Frontal cortex (tissue), 4 donors: ENCODE measurements around the gene GEMIN2. TPM values are rescaled to one million over a fixed set of nuclear protein-coding genes. Genes with fewer than 3 reads are reported as not detected.
"Not testable (repeated sequence)": the region's sequence is repeated elsewhere in the genome, so short reads cannot be mapped to it uniquely, and the experiment has no call there.

Experiments
- DNase-seq, 2 donors: peaks; one replicate each; pipeline ENCODE4 v3.0.0; 2012; ENCODE audit warnings: low spot score in 2 of 2
- FAIRE-seq: peaks from 2 replicates; lab custom pipeline; 2012; peaks lifted over from hg19 to GRCh38; lab: Jason Lieb, UNC
- total RNA-seq: library from RNA; depleted of rRNA; stranded (reverse); fragments of >200 nt; gene quantifications from one replicate; pipeline ENCODE4 v1.2.3, GENCODE V29; 2014
- donor health status: control.
- donor health status: control.
- donor health status: control.

Gene GEMIN2, protein sequence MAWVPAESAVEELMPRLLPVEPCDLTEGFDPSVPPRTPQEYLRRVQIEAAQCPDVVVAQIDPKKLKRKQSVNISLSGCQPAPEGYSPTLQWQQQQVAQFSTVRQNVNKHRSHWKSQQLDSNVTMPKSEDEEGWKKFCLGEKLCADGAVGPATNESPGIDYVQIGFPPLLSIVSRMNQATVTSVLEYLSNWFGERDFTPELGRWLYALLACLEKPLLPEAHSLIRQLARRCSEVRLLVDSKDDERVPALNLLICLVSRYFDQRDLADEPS
- total RNA-seq = 62.0 TPM

DNA sequence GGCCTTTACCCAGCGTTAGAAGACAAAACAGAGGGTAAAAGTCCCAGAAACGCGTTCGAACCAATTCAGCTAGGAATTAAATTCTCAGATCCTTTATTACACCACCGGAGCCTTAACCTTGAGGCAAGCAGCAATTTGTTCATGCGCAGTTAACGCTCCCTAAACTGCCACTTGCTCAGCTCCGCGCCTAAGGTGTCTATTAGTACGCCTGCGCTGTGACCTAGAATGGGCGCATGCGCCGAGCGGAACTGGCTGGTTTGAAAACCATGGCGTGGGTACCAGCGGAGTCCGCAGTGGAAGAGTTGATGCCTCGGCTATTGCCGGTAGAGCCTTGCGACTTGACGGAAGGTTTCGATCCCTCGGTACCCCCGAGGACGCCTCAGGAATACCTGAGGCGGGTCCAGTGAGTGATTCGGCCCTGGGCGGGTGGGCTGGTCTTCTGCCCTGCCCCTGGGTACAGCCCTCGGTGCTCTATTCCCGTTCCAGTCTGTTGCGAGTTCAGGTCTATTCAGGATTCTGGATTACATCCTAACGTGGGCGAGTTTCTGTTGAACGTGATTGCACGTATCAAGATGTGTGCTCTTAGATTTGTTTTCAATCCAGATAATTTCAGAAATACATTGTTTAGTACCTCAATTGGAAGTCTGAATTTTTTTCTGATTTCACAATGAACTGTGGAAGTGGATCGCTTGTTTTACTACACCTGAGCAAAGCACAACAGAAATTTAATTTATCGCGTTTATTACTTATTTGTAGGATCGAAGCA, at the start of gene GEMIN2:
GEMIN2 (plus strand) TSS at position 251 of the 766 bp plus-strand sequence; CDS start at position 267, 16 bp downstream.
- FAIRE-seq (no peak), DNase-seq (peak; percentile 75 to 82)

DNA sequence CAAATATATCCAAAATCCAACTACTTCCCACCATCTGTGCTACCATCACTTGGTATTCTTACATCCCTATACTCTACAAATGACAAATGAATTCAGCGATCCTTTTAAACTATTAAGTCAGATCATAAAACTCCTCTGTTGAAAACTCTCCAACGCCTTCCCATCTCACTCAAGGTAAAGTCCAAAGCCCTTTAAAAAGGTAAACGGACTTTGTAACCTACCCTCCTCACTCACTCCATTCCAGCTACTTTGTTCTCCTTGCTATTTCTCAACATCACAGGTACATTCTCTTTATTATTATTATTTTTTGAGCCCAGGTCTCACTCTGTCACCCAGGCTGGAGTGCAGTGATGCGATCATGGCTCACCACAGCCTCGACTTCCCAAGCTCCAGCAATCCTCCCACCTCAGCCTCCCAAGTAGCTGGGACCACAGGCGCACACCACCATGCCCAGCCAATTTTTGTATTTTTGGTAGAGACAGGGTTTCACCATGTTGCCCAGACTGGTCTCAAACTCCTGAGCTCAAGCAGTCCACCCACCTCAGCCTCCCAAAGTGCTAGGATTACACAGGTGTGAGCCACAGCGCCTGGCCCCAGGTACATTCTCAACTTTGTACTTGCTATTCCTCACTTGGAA, 44.8 kb upstream of the GEMIN2 start:
- not testable (repeated sequence) for DNase-seq, FAIRE-seq

DNA sequence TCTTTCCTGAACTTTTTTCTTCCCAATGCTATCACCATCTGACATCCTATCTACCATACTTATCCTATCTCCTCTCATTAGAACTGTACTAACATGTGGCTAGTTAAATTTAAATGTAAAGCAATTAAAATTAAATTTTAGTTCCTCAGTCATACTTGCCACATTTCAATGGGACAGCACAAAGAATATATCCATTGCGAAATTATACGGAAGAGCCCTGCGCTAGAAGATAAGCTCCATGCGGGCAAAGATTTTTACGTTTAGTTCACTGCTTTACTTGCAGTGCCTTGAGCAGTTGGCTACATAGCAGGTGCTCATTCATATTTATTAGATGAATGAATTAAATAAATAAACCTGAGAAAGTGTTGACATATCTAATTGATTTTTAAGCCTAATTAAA, 44.2 kb upstream of the GEMIN2 start:
- FAIRE-seq (no peak), DNase-seq (no peak)

DNA sequence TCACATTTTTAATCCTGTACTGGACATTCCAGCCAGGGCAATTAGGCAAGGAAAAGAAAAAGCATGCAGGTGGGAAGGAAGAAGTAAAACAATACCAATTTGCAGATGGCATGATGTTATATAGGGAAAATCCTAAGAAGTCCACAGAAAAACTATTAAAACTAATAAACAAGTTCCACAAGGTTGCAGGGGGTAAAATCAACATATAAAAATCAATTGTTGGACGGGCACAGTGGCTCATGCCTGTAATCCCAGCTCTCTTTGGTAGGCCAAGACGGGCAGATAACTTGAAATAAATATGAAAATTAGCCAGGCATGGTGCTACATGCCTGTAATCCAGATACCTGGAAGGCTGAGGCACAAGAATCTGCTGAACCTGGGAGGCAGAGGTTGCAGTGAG, 43.0 kb upstream of the GEMIN2 start:
- FAIRE-seq (no peak), DNase-seq (no peak)

DNA sequence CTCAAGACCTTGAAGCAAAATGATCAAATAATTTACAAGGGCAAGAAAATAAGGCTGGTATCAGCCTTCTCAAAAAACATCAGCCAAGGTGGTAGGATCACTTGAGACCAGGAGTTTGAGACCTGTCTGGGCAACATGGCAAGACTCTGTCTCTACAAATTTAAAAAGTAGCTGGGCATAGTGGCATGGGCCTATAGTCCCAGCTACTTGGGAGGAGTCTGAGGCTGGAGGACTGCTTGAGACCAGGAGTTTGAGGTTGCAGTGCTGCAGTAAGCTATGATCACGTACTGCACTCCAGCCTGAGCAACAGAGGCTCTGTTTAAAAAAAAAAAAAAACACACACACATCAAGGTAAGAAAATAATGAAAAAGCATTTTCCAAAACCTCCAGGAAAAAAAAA, 33.2 kb upstream of the GEMIN2 start:
- no peak for DNase-seq
- no peak for FAIRE-seq

DNA sequence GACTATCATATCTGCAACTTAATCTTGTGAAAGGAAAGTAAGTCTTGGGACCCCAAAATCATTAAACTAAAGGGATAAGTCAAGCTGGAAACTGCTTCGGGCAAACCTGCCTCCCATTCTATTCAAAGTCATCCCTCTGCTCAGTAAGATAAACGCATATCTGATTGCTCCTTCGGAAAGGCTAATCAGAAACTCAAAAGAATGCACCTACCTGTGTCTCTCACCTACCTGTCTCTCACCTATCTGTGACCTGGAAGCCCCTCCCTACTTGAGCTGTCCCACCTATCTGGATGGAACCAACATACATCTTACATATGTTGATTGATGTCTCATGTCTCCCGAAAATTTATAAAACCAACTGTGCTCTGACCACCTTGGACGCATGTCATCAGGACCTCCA, 31.0 kb upstream of the GEMIN2 start:
- no peak for FAIRE-seq
- DNase-seq = no peak

DNA sequence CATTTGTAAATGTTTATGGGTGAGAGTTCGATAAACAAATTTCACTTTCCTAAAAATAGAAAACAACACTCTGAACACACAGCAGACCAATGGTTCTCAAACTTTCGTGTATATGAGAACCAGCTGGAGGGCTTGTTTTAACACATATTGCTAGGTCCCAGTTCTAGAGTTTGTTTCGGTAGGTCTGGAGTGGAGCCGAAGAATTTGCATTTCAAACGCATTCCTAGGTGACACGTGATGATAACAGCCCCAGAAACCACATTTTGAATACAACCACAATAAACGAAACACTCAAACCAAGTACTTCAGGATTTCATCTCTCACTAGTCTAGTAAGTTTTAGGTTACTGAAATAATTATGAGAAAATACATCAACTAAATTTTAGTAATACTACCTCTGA, 28.2 kb upstream of the GEMIN2 start:
- FAIRE-seq = no peak
- DNase-seq = no peak

DNA sequence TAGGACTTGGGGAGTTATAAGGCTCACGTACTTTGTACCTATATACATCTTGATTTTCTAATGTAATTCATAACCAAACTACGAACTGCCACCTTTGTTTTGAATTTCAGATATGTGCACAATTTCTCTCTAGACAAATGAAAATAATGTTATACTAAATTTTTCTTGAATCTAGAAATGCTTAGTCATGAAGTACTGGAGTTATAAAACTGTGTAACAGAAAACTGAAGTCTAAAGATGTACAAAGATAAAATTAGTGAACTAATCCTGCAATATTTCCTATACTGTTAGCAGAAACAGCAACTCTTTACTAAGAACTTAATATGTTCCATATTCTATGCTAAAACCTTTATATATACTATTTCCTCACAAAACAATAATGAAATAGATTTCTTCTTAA, 26.6 kb upstream of the GEMIN2 start:
- FAIRE-seq = no peak
- no peak for DNase-seq

DNA sequence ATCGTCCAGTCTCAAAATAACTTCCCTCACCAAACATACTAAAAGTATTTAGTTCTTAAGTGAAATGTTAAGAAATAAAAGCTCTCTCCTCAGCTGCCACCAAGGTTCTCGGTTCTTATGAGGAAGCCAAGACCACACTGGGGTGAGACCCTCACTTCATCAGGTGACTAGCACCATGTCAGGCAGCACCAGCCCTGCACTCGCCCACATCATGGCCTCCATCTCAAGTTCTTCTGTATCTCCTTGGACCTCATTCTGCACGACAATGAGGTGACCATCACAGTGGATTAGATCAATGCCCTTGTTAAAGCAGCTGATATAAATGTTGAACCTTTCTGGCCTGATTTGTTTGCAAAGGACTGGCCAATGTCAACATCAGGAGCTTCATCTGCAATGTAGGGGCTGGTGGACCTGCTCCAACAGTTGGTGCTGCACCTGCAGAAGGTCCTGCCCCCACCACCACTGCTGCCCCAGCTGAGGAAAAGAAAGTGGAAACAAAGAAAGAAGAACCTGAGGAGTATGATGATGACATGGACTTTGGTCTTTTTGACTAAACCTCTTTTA, 23.5 kb upstream of the GEMIN2 start:
- FAIRE-seq (no peak), DNase-seq (no peak)

DNA sequence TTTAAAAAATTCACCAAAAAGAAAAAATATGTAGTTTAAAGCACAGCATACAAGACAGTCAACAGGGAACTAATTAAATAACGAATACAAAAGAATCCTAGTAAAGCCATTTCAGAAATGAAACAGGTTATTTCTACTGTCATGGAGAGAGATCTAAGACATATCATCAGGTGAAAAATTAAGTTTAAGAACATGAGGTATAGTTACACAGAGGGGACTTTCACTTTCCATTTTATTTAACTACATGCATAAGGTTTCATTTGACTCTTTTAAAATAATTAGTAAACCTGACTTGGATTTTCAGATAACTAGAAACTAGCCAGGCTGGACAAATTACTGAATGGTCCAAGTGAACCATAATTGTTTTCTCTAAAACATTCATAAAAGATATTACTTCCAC, 22.4 kb upstream of the GEMIN2 start:
- DNase-seq (no peak), FAIRE-seq (no peak)

DNA sequence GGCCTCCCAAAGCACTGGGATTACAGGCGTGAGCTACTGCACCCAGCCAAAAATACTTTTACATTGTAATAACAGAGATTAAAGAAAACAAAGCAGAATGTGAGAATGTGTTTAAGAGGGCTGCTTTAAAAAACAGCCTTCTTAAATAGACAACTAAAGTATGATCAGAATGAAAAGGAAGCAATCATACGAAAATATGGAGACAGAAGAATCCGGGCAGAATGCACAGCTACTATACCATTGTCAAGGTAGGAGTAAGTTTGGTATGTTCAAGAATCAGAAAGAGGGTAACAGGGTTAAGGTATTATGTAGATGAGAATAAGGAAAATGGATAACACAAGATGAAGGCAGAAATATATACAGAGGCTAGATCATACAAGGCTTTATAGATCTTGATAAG, 19.6 kb upstream of the GEMIN2 start:
- DNase-seq (no peak), FAIRE-seq (no peak)

DNA sequence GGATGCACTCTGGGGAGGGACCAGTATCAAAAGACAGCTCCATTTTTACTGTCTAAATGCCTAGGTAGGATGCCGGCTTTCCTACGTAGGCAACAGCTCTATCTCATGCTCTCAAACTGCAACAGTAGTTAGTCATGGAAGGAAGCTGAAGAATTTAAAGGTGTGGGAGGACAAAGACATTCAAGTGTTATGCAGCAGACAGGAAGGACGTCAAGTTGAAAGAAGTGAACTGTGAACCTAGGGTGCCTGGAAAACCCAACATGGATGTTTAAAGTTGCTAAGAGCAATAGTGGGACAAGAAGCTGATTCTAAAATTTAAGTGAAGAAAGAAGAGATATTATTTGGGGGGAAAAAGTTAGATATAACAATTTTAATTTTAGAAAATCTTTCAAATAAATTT, 17.0 kb upstream of the GEMIN2 start:
- DNase-seq = no peak
- FAIRE-seq = no peak

DNA sequence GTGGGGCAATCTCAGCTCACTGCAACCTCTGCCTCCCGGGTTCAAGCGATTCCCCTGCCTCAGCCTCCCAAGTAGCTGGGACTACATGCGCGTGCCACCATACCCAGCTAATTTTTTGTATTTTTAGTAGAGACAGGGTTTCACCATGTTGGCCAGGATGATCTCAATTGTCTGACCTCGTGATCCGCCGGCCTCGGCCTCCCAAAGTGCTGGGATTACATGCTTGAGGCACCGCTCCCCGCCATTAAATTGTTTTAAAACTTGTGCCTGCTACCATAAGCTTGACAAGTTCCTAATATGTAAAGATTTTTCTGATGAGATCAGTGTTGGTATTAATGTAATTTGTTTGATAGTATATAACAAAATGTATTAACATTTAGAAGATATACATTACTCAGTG, 14.9 kb upstream of the GEMIN2 start:
- not testable (repeated sequence) for FAIRE-seq, DNase-seq

DNA sequence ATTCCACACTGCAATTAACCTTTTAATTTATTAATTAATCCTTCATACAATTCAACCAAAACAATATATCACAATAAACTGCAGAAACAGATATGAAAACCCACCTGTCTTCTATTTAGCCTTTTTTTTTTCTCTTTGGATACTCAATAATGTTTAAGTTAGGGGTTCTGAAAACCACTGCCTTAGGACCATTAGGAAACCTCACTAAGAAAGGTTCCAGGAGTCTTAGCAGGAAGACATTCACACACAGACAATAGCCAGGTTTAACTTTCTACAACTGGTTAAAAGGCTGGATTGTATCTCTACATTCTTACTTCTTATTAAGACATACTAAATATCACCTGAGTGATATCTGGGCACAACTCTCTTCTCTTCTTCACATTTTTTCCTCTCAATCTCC, 14.4 kb upstream of the GEMIN2 start:
- DNase-seq = no peak
- FAIRE-seq = no peak

DNA sequence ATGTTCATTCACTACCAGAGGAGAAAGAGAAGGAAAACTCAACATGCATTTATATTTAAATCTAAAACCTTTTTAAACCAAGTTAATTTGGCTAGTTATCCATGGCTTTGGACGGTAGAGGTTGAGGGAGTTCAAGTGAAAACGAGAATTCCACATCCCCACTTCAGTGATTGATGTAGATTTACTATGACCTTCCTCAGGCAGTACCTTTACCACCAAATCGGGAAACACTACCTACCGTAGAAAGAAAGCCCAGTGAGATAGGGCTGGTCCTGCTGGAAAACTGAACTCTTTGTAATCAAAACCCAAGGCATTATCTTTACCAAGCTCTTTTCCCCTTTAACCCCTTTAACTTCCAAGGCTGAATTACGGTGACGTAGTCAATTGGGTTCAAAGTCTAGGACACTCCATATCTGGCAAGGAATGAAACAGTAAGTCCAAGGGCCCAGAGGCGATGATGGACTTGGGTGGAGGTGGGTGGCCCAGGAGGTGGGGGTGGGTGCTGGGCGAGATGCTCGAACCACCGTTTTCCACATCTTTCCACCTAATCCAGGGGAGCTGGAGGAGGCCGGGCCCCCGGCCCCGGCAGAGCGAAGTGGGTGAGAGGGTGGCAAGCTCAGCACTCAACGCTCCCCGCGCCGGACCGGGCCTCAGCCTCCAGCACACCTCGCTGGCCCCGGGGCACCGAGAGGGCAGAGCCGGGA, 11.7 kb upstream of the GEMIN2 start:
- DNase-seq (peak; percentile 18 to 36), FAIRE-seq (no peak)

DNA sequence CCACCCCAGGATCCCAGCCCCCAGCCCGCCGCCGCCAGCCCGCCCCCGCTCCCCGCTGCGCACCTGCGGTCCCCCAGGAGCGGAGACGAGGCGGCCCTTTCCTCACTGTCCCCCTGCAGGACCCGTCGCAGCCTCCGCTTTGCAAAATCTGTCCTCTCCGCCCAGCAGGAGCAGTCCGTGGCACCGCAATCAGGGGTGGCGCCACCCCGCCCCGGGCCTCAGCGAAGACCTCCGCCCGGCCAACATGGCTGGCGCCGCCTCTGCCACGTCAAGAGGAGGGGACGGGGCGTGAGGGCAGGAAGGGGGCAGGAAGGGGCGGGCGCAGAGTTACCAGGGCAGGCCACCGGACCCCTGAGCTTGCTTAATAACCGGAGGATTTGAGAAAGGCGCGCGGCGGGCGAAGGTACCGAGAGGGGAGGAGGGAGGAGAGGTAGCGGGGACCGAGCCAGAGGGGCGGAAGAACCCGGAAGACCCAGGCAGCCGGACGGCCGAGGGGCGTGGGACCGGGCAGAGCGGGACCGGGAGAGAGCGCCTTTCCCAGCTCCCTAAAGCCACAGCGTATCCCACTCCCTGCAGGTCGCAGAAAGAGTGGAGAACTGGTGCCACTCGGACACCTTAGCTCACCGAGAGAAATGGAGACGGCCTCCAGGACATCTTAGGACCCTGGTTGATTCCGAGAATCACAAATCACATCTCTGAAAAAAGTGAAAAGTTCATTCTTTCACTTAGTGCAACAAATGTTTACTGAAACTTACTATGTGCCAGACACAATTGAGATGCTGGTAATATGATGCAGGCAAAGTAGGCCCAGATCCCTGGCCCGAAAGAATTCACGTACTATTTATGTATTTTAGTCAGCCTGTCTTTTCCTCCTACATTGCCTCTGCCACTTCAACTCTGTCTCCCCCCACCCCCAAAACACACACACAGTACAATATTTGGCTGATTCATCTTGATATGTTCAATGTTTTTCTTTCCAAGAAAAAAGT, 10.9 kb upstream of the GEMIN2 start, which contains the start of gene SEC23A:
SEC23A (minus strand) TSS at position 267 of the 989 bp plus-strand sequence. CDS start 7,117 bp downstream, outside the sequence.
- DNase-seq (peak; percentile 78 to 79), FAIRE-seq (no peak)

DNA sequence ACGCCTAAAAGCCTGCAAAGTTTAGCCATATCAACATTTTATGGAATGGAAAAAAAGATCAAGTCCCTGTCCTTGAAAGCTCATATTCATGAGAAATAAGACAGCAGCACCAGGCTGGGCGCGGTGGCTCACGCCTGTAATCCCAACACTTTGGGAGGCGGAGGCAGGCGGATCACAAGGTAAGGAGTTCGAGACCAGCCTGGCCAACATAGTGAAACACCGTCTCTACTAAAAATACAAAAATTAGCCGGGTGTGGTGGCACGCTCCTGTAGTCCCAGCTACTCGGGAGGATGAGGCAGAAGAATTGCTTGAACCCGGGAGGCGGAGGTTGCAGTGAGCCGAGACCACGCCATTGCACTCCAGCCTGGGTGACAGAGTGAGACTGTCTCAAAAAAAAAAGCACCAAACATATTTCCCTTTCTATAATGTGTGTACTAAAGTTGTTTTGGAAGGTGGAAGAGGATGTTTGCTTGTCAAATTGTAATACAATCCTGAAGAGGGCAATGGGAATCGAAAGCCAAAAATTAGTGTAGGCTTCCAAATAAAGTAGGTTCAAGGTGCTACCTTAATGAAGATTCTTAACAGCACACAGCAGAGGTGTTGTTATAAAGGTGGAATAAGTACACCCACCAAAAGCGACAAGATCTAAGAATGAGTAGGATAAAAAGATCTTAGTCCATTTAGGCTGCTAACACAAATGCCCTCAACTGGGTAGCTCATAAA, 9.9 kb upstream of the GEMIN2 start:
- FAIRE-seq, DNase-seq: not testable (repeated sequence)

DNA sequence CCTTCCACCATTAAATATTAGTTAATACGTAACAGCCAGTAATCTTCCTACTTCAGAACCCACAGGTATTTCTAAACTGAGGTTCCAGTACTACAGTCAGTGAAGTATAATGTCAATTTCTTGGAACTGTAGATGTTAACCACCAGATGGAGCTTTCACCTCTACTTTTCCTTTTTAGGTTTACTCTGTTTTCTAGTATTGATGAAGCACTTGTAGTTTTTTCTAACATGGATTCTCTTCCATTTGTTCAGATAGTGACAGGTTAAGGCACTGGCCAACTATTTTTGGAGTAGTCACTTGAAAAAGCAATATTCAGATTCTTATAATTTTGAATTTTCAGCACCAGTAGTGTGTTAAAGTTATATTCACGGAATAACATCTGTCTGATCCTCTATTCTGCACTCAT, 6.5 kb upstream of the GEMIN2 start:
- DNase-seq (peak in 1 of 2 donors; percentile 43), FAIRE-seq (no peak)
